ENCODE measurements around the gene CYREN.

GRCh38 chr7:135161669-135162068 lies 8.8 kb downstream of the CYREN start:
- TF ChIP-seq CTCF (conservative IDR thresholded peaks at IDR 0.05 in 1 of 2, IDR thresholded peaks at IDR 0.05 in 1 of 2; ENCODE audit: low read depth in 1 of 2, low read length in 2 of 2) (no peak), EZH2 (IDR thresholded peaks at IDR 0.05; ENCODE audit: low read length, missing control alignments) (no peak)
